Measurements from ENCODE around the gene CCDC195.

GRCh38 chr2:224687156-224687555 is 29.0 kb downstream of the CCDC195 start:
- TF ChIP-seq, protein P1, sequence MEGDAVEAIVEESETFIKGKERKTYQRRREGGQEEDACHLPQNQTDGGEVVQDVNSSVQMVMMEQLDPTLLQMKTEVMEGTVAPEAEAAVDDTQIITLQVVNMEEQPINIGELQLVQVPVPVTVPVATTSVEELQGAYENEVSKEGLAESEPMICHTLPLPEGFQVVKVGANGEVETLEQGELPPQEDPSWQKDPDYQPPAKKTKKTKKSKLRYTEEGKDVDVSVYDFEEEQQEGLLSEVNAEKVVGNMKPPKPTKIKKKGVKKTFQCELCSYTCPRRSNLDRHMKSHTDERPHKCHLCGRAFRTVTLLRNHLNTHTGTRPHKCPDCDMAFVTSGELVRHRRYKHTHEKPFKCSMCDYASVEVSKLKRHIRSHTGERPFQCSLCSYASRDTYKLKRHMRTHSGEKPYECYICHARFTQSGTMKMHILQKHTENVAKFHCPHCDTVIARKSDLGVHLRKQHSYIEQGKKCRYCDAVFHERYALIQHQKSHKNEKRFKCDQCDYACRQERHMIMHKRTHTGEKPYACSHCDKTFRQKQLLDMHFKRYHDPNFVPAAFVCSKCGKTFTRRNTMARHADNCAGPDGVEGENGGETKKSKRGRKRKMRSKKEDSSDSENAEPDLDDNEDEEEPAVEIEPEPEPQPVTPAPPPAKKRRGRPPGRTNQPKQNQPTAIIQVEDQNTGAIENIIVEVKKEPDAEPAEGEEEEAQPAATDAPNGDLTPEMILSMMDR (IDR thresholded peaks at IDR 0.05; ENCODE audit: poor library complexity, severe bottlenecking) = no peak
- TF ChIP-seq, protein P2, sequence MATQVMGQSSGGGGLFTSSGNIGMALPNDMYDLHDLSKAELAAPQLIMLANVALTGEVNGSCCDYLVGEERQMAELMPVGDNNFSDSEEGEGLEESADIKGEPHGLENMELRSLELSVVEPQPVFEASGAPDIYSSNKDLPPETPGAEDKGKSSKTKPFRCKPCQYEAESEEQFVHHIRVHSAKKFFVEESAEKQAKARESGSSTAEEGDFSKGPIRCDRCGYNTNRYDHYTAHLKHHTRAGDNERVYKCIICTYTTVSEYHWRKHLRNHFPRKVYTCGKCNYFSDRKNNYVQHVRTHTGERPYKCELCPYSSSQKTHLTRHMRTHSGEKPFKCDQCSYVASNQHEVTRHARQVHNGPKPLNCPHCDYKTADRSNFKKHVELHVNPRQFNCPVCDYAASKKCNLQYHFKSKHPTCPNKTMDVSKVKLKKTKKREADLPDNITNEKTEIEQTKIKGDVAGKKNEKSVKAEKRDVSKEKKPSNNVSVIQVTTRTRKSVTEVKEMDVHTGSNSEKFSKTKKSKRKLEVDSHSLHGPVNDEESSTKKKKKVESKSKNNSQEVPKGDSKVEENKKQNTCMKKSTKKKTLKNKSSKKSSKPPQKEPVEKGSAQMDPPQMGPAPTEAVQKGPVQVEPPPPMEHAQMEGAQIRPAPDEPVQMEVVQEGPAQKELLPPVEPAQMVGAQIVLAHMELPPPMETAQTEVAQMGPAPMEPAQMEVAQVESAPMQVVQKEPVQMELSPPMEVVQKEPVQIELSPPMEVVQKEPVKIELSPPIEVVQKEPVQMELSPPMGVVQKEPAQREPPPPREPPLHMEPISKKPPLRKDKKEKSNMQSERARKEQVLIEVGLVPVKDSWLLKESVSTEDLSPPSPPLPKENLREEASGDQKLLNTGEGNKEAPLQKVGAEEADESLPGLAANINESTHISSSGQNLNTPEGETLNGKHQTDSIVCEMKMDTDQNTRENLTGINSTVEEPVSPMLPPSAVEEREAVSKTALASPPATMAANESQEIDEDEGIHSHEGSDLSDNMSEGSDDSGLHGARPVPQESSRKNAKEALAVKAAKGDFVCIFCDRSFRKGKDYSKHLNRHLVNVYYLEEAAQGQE (IDR thresholded peaks at IDR 0.05; ENCODE audit: borderline replicate concordance) = no peak
- no peak for TF ChIP-seq RAD21 (conservative IDR thresholded peaks at IDR 0.05)
- TF ChIP-seq TAF1 (IDR thresholded peaks at IDR 0.05; ENCODE audit: low read depth) = no peak
- no peak for TF ChIP-seq EP300 (conservative IDR thresholded peaks at IDR 0.05; ENCODE audit: poor library complexity, severe bottlenecking)
